Measurements from ENCODE around the gene CIPC. TPM values are rescaled to one million over a fixed set of nuclear protein-coding genes. Genes with fewer than 3 reads are reported as not detected.

The CIPC gene
- total and polyA plus RNA-seq, 2 donors (not counting 1 experiment from before 2014, with no cell fraction given), result 13.3 to 47.0 TPM

DNA sequence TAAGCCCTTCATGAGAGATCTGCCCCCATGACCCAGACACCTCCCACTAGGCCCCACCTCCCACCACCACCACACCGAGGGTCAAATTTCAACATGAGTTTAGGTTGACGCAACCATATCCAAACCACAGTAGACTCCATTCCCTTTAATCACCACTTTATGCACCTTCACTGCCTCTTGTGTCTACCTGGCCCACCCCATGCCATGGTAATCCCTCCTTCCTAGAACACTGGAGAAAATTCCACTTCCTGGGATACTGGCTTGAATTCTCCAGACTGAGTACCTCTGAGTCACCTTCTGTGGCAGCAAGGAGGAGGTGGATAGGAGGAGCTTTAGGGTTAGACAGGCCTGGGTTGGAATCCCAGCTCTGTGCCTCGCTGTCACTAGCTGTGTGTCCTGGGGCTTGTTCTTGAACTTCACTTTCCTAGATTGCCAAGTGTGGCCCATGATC is 26.1 kb upstream of the CIPC start:
- Histone ChIP-seq H3K4me2 (replicated peaks; ENCODE audit: low read depth, low read length, poor library complexity, severe bottlenecking) (no peak overlapping the region), H2AFZ (ENCODE audit: insufficient read depth, low read depth, low read length, poor library complexity, severe bottlenecking) (no peak overlapping the region), H4K20me1 (ENCODE audit: control insufficient read depth, insufficient read depth, low read length, poor library complexity, severe bottlenecking) (no peaks in the 10 kb centered on the region), H3K4me1 (ENCODE audit: control insufficient read depth in 2 of 2, insufficient read depth in 2 of 2, low read length in 2 of 2) (peaks cover 6 to 7% of the 10 kb centered on the region in 2 donors), H3K79me2 (ENCODE audit: control insufficient read depth, insufficient read depth, low read length) (no peaks in the 10 kb centered on the region), H3K27me3 (replicated peaks in 1 of 4; ENCODE audit: control extremely low read depth in 1 of 4, control insufficient read depth in 3 of 4, insufficient read depth in 4 of 4, low read length in 3 of 4) (peaks cover 0 to 22% (median 5%) of the 10 kb centered on the region in 4 experiments), H3K36me3 (replicated peaks in 1 of 2; ENCODE audit: control extremely low read depth in 1 of 2, control insufficient read depth in 1 of 2, extremely low read depth in 1 of 2, insufficient read depth in 2 of 2, low read length in 1 of 2) (no peaks in the 10 kb centered on the region), H3K4me3 (ENCODE audit: control extremely low read depth in 1 of 5, extremely low read depth in 1 of 5, insufficient read depth in 1 of 5, low read depth in 2 of 5, low read length in 4 of 5) (no peak overlapping the region), H3K27ac (ENCODE audit: low read length in 2 of 2) (no peak overlapping the region), H3K9ac (ENCODE audit: low read length) (no peak overlapping the region), H3K9me3 (ENCODE audit: control extremely low read depth in 1 of 3, control insufficient read depth in 2 of 3, insufficient read depth in 1 of 3, low read length in 2 of 3) (no peaks in the 10 kb centered on the region)
- 92% methylated on average over 3 of the region's 3 CpGs for WGBS (ENCODE audit: insufficient coverage)
- ChIA-PET POLR2A (interaction anchor here (0.6 kb wide), 1 partner anchor 29 kb away, joined by 5 read pairs; no protein-coding TSS in a partner anchor), CTCF (interaction anchor here (1.3 to 17.0 kb wide), 11 partner anchors 9 to 226 kb away, joined by 5 to 489 read pairs (median 48); no protein-coding TSS in a partner anchor)
- Mint-ChIP-seq H3K9me3 (ENCODE audit: insufficient read depth) (no peaks in the 10 kb centered on the region), H3K27me3 (no peaks in the 10 kb centered on the region), H3K4me1 (peaks cover 3% of the 10 kb centered on the region), H3K4me3 (no peak overlapping the region), H3K27ac (no peak overlapping the region)
- no peak for TF ChIP-seq EZH2 (IDR thresholded peaks at IDR 0.05; ENCODE audit: borderline replicate concordance, insufficient read depth, low read depth, low read length, poor library complexity, severe bottlenecking)
- TF ChIP-seq, protein P1, sequence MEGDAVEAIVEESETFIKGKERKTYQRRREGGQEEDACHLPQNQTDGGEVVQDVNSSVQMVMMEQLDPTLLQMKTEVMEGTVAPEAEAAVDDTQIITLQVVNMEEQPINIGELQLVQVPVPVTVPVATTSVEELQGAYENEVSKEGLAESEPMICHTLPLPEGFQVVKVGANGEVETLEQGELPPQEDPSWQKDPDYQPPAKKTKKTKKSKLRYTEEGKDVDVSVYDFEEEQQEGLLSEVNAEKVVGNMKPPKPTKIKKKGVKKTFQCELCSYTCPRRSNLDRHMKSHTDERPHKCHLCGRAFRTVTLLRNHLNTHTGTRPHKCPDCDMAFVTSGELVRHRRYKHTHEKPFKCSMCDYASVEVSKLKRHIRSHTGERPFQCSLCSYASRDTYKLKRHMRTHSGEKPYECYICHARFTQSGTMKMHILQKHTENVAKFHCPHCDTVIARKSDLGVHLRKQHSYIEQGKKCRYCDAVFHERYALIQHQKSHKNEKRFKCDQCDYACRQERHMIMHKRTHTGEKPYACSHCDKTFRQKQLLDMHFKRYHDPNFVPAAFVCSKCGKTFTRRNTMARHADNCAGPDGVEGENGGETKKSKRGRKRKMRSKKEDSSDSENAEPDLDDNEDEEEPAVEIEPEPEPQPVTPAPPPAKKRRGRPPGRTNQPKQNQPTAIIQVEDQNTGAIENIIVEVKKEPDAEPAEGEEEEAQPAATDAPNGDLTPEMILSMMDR (IDR thresholded peaks at IDR 0.05), result no peak
- no peak for ATAC-seq (ENCODE audit: low read depth)
- intact Hi-C loops (cut with micrococcal nuclease), result no loop called here
- DNase-seq, result no peak

DNA sequence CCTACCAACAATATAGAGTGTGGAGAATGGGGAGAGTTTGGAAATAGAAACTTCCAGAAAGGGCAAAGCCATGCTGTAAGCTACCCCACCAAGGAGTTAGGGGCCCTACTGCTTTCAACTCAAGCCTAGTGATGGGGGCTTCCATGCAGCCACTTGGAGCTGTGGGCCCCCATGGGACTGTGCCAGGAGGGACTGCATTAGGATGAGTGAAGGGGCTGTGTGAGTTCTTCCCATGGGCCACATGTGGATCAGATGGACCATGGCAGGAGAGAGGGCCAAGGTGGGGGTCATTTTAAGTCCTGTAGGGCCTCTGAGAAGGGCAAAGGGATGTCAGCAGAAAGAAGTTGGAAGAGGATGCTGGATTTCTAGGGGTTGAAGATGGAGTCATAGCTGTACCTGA is 23.1 kb upstream of the CIPC start:
- CTCF ChIA-PET, result interaction anchor here (0.8 to 17.0 kb wide), 6 partner anchors 10 to 365 kb away, joined by 3 to 267 read pairs (median 10); no protein-coding TSS in a partner anchor
- intact Hi-C loops (cut with micrococcal nuclease), result no loop called here
- no peak overlapping the region for H3K27ac ChIP-seq (ENCODE audit: low read length in 2 of 2)
- peaks cover 0 to 6% (median 3%) of the 10 kb centered on the region in 4 experiments for H3K27me3 ChIP-seq (replicated peaks in 1 of 4; ENCODE audit: control extremely low read depth in 1 of 4, control insufficient read depth in 3 of 4, insufficient read depth in 4 of 4, low read length in 3 of 4)
- H3K9me3 Mint-ChIP-seq (ENCODE audit: insufficient read depth), result peaks cover 4% of the 10 kb centered on the region
- peak overlapping the region; percentile 37 for H3K27ac Mint-ChIP-seq
- H3K27me3 Mint-ChIP-seq, result no peaks in the 10 kb centered on the region
- TF ChIP-seq EZH2 (IDR thresholded peaks at IDR 0.05; ENCODE audit: borderline replicate concordance, insufficient read depth, low read depth, low read length, poor library complexity, severe bottlenecking), result no peak
- TF ChIP-seq, protein P1 (IDR thresholded peaks at IDR 0.05), result no peak
- no peak overlapping the region for H3K4me3 ChIP-seq (ENCODE audit: control extremely low read depth in 1 of 5, extremely low read depth in 1 of 5, insufficient read depth in 1 of 5, low read depth in 2 of 5, low read length in 4 of 5)
- no peak overlapping the region for H3K4me3 Mint-ChIP-seq
- H3K4me1 Mint-ChIP-seq, result peaks cover 3% of the 10 kb centered on the region
- H3K9ac ChIP-seq (ENCODE audit: low read length), result no peak overlapping the region
- no peaks in the 10 kb centered on the region for H3K36me3 ChIP-seq (replicated peaks in 1 of 2; ENCODE audit: control extremely low read depth in 1 of 2, control insufficient read depth in 1 of 2, extremely low read depth in 1 of 2, insufficient read depth in 2 of 2, low read length in 1 of 2)
- ATAC-seq (ENCODE audit: low read depth) (no peak), DNase-seq (no peak)
- H3K9me3 ChIP-seq (ENCODE audit: control extremely low read depth in 1 of 3, control insufficient read depth in 2 of 3, insufficient read depth in 1 of 3, low read length in 2 of 3), result peaks cover 0 to 3% (median 1%) of the 10 kb centered on the region in 3 donors
- H3K4me1 ChIP-seq (ENCODE audit: control insufficient read depth in 2 of 2, insufficient read depth in 2 of 2, low read length in 2 of 2), result no peaks in the 10 kb centered on the region
- H3K4me2 ChIP-seq (replicated peaks; ENCODE audit: low read depth, low read length, poor library complexity, severe bottlenecking), result no peak overlapping the region
- H4K20me1 ChIP-seq (ENCODE audit: control insufficient read depth, insufficient read depth, low read length, poor library complexity, severe bottlenecking), result no peaks in the 10 kb centered on the region
- no peaks in the 10 kb centered on the region for H3K79me2 ChIP-seq (ENCODE audit: control insufficient read depth, insufficient read depth, low read length)
- H2AFZ ChIP-seq (ENCODE audit: insufficient read depth, low read depth, low read length, poor library complexity, severe bottlenecking), result no peak overlapping the region
- POLR2A ChIA-PET, result no interaction called here

Data from B cell (primary cell).